GM21367 (cell line): ENCODE measurements around the gene ABCF2.

Source experiments
- ATAC-seq: cut with Tn5 transposase; IDR thresholded peaks from one replicate; pipeline ENCODE4 v1.9.1; 2021; ENCODE audit not compliant: unreplicated experiment

Gene ABCF2

DNA sequence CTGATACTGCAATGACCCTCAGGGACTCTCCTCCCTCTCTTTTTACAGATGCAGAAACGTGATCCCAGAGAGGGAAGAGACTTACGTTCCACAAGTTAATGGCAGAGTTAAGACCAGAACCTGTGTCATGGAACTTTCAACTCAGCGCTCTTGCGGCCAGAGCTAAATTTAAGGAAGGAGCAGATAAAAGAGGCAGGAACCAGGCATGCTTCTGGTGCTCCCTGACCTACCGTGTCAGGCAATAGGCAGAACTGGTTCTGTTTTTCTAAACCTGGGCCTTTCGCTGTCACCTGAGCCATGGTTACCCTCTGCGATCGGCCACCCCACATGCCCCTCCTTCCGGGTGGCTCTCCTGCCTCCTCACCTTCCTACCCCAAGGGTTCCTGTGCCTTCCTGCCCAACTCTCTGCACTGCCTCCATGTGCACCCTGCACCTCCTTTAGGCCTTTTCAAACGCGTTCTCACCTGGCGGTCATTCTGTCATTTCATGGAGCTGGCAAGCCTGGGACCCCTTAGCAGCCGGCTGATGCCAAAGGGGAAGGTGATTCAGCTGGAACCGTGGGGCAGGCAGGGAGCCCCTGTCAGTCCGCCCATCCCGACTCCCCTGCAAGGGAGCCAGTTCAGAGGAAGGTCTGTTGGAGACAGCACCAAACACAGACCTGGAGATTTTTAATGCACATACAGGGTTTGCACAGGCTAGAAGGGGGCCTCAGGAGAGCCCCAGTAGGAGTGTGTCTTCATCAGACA is 51.8 kb downstream of the ABCF2 start:
- ATAC-seq: no peak

DNA sequence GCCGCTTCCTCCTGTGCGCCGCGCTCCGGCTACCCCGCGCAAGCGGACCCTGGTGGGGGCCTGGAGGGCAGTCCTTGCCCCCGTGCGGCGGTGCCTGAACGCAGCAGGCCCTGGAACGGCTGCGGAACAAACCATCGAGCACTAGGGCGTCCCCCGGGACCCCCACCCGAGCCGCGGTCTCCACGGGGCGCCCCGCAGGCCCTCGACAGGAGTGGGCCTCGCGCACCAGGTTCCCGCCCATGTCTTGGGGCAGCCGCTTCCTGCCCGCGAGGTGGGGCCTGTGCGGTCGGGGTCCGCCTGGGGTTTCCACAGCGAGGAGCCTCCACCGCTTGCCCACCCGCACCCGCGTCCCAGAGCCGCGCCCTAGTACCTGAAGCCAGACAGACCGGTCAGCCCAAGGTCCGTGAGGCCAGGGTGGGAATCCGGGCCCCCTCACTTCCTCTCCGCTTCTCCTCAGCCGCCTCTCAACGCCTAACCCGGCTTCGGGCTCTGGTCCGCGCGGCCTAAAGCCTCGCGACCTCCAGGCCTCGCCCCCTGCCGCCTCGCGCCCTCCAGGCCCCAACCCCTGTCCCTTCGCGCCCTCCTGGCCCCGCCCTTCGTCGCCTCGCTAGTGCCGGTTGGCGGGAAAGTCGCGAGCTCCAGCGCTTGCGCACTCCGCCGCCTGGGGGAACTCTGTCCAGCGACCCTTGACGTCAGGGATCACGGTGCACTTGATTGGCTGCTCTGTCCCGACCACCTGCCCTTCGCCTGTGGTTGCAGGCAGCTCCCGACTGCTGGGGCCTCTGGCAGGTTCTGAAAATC is 52.6 kb downstream of the ABCF2 start:
- ATAC-seq: no peak

DNA sequence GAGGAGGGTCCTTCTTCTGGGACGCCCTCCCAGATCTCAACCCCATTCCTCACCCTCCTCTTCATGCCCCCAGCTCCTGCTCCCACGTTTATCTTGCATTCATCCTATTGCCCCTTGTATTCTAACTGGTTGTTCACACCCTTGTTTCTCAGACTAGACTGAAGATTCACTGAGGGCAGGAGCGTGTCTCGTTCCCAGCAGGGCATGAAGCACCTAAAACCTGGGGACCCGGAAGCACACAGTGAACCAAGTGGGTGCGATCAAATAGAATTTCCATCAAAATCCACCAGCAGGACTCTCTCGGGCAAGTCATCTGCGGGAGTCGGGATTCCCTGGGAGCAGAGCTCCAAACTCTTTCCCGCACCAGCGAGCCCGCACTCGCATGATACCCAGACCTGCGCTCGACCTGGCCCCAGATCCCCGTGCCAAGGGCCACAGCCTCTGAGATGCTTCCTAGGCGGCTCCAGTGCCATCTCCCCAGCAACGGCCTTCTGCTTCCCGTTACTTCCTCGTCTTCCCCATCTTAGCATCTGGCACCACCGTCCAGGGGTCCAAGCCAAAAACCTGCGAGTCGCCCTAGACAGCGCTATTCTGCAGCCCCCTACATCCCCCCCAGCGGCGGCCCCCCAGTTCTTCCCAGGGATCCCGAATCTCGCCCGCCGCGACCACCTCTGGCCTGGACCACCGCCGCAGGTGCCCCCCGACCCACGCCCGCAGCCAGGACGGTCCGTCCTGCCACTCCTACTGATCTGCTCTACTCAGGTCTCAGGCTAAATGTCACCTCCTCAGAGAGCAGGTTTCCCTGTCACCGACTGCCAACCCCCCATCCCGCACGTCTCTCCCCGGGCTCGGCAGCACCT is 53.4 kb downstream of the ABCF2 start:
- ATAC-seq: no peak

DNA sequence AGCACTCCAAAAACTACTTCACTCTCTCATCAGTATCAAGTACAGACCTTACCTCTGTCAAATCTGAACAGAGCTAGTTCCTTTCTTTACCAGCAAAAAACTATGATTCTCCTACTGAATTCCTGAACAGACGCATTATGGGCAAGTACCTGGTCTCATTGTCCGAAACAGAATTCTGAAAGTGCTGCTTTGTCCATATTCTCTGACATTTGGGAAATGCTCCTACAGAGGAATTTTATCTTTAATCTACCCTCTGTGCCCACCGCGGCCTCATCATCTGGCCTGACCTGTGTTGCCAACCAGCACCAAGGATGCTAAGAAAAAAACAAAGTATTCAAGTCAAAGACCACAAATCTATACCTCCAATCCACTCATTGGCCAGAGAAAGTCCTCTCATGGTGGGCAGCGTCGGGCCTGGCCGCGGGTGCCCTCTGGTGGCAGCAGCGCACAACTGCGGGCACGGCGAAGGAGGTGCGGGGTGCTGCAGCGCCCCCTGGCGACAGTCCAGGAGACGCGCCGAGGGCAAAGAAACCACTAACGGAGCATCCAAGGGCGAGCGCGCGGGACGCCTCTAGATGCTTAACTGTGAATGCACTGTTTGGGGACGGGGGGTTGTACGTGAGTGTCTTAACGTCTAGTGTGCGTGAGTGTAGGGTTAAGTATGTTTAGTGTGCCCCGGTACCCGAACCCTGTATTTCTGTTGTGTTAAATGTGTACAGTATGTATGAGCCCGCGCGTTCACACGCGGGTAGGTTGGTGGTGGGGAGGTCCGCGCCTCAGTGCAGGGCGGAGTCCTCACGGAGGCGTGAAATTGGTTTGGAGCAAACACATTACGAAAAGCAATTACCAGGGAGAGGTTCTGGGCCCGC is 54.5 kb downstream of the ABCF2 start:
- ATAC-seq: peak; percentile 63

DNA sequence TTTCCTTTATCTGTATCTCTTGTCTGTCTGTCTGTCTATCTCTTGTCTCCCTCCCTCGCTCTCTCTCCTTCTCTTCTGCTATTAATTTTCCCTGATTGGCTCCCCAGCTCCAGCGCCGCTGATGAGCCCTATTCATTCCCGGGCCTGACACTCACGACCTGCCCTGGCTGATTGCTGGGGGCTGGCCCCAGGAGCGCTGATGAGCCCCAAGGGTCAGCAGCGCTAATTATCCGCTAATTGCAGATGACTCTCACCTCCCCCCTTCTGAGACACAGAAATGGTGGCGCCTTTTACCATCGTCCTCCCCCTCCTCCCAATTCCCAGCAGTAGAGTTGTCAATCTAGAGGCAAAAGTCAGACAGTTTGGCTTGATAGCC is 58.2 kb downstream of the ABCF2 start:
- ATAC-seq: no peak

DNA sequence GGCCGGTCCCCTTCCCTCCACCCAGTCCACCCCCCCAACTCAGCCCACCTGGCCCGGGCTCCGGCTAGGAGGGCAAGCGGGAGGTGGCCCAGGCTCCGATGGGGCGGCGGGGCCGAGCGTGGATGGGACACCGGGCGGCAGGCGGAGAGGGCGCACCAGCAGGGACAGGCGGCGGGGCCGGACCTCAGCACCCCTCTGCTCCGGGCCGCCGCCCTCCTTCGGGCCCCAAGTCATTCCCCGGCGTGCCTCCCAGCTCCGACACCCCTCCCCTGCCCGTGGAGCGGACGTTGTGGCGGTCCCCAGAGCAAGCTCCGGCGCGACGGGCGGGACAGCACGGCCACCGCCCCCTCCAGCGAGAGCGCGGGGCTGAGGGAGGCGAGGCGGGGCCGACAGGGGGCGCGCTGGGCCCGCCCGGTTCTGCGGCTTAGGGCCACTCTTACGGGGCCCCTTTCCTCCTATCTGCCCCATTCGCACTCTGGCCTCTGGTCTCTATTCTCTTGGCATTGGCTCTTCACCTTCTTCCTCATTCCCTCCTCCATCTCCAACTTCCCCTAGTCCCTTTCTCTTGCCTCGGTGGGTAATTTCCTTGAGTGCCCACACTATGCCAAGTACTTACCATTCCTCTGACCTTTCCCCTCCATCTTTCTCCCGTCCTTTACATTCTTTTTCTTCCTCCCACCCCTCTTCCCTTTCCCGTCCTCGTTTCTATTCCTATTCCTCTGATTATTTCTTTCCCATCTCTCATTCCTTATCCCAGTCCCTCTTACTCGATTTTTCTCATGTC is 58.8 kb downstream of the ABCF2 start:
- peak; percentile 55 for ATAC-seq

DNA sequence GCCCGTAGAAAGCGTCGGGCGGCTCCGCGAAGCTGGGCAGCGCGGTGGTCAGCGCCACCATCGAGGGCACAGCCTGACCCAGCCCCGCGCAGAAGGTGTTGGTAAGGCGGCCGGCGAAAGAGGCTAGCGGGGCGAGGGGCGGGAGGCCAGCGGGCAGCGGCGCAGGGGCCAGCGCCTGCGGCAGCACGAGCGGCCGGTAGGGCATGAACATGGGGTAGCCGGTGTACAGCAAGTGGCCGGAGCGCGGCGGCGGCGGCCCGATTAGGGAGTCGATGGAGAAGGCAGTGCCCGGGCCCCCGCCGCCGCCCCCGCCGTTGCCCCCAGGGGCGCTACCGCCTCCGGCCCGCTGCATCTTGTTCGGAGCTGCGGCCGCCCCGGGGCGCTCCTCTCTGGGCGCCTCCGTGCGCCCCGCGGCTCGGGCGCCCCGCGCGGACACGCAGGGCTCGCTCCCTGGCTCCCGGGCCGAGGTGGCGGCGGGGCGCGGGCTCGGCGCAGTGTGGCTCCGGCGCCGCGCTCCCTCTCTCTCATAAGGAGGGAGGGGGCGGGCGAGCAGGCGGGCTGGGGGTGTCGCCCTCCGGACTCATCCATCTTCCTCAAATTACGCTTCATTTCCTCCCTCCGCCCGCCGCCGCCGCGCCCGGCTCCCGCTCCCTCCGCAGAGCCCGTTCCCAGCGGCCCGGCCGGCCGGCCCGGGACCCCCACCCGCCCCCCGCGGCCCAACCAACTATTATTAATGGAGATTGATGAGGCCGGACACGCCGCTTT is 59.6 kb downstream of the ABCF2 start, which contains the start of gene GBX1:
Gene GBX1, minus strand, starts transcription at position 498 of the 765 bp plus-strand sequence. Its CDS starts 146 bp downstream, at position 352.
- no peak for ATAC-seq

DNA sequence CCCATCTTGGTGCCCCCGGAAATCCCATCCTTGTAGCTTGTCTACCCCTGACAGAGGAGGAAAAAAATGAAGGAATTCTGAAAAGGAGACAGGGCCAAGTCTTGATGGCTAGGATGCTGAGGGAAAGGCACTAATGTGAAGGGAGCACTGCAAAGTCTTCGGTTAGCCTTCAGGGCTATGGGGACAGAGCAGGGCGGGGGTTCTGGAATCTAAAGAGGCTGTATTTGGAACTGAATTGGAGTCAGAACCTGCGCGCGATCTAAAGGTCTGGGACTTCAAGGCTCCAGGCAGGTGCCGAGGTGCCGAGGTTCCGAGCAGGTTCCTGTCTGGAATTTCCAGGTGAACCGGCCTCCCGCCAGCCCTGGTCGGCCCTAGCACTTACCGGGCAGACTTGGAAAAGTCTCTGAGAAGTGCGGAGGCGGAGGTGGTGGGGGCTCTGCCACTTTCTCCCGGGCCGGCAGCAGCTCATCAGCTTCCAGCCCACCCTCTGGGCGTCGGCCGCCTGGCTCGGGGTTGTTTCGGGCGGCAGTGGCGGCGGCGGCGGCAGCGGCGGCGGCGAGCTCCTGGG is 60.3 kb downstream of the ABCF2 start:
- ATAC-seq: no peak
